ENCODE results near the gene KCND3.

GRCh38 chr1:111739925-111740765, 249.3 kb downstream of the KCND3 start:
- TF ChIP-seq CTCF (IDR thresholded peaks at IDR 0.05) = no peak
- no peak for TF ChIP-seq POLR2A (IDR thresholded peaks at IDR 0.05)

Measured in Peyer's patch (tissue), 4 donors.